ENCODE measurements around the gene SRSF5. TPM values are rescaled to one million over a fixed set of nuclear protein-coding genes. Genes with fewer than 3 reads are reported as not detected.
A peak's percentile ranks its signal among the peaks of the same experiment; 100 is the strongest.

The SRSF5 gene
- total and polyA plus RNA-seq, 2 of the 13 experiments (the other 11 are each of a cell fraction or from before 2014, with no cell fraction given): 189 to 277 TPM

- TF ChIP-seq CREB1 (IDR thresholded peaks at IDR 0.05) (no peak), CREB1 (CRISPR knock-in tag; IDR thresholded peaks at IDR 0.05) (peak; percentile 80; the same call in 1 of the 2 replicates), ZNF549 (CRISPR knock-in tag; IDR thresholded peaks at IDR 0.05) (0 out of 2 replicates have a peak, but pooled peaks have one; percentile 63), BCL6 (CRISPR knock-in tag; IDR thresholded peaks at IDR 0.05) (peak; percentile 81), CEBPB (IDR thresholded peaks at IDR 0.05; ENCODE audit: borderline replicate concordance, low read depth, low read length) (peak; percentile 35; the same call in 1 of the 2 replicates), HIC2 (CRISPR knock-in tag; IDR thresholded peaks at IDR 0.05; ENCODE audit: low read depth) (peak; percentile 41; the same call in 1 of the 2 replicates), SIX1 (CRISPR knock-in tag; IDR thresholded peaks at IDR 0.05; ENCODE audit: borderline replicate concordance) (peak; percentile 60; the same call in 1 of the 2 replicates), HINFP (CRISPR knock-in tag; IDR thresholded peaks at IDR 0.05; ENCODE audit: low read depth) (no peak), ARID4A (CRISPR knock-in tag; IDR thresholded peaks at IDR 0.05; ENCODE audit: borderline replicate concordance) (0 out of 2 replicates have a peak, but pooled peaks have one; percentile 39), ZNF543 (CRISPR knock-in tag; IDR thresholded peaks at IDR 0.05) (no peak), NONO (IDR thresholded peaks at IDR 0.05) (no peak), NONO (CRISPR knock-in tag; conservative IDR thresholded peaks at IDR 0.05) (peak; percentile 82), ZIK1 (CRISPR knock-in tag; IDR thresholded peaks at IDR 0.05; ENCODE audit: borderline replicate concordance, low read depth) (0 out of 2 replicates have a peak, but pooled peaks have one; percentile 24), THAP8 (CRISPR knock-in tag; IDR thresholded peaks at IDR 0.05; ENCODE audit: borderline replicate concordance) (no peak)
These were observed 42.2 kb downstream of the SRSF5 start (continued) for GRCh38 chr14:69808919-69809808.

All from HepG2 (cell line).